K562 (cell line): ENCODE results near the gene OR8S1. TPM values are rescaled to one million over a fixed set of nuclear protein-coding genes. Genes with fewer than 3 reads are reported as not detected.

Experiments used
- ATAC-seq: fragments of 200-7000 bp; cut with Tn5 transposase; 3 replicates; pipeline ENCODE4 v1.9.1; 2020; ENCODE audit warnings: moderate library complexity
- BruUV-seq: library from RNA; stranded (reverse); fragments of 400-500 nt; replicated peaks from 2 replicates; lab custom pipeline; 2021; lab: Mats Ljungman, UMichigan
- CTCF ChIA-PET: fragments of 300-600 bp; formaldehyde crosslinking; extraction: SDS; loops from one replicate; lab custom pipeline; 2021; ENCODE audit warnings: low intra/inter-chr PET ratio; lab: Yijun Ruan, JAX
- POLR2A ChIA-PET: fragments of 300-600, 350-650 bp; sonication (Branson Sonifier 250); formaldehyde crosslinking; extraction: SDS; loops from one replicate; lab custom pipeline; 2021; ENCODE audit warnings: antibody characterized with exemption, inconsistent platforms; lab: Yijun Ruan, JAX
- DNase-seq, 4 experiments: peaks; one replicate each; pipeline versions ENCODE4 v3.0.0 to v3.0.0-alpha.2; 2011 to 2018; ENCODE audit warnings: low spot score in 3 of 4, mixed read lengths in 3 of 4; ENCODE audit errors: extremely low read depth in 1 of 4
- FAIRE-seq: peaks from 2 replicates; lab custom pipeline; 2011; peaks lifted over from hg19 to GRCh38; lab: Jason Lieb, UNC
- H2AFZ ChIP-seq: 2 replicates; pipeline ENCODE4 v1.6.0; 2011; ENCODE audit warnings: low read depth, low read length, control low read depth, inconsistent platforms
- H3K27ac ChIP-seq: fragments of 200-600 bp; 3 replicates; pipeline ENCODE4 v1.8.0; 2011; ENCODE audit warnings: low read depth, mild to moderate bottlenecking, control low read depth, inconsistent platforms, low read length, moderate library complexity, mixed read lengths; ENCODE audit errors: extremely low read depth
- H3K27me3 ChIP-seq, 2 experiments: fragments of 300-600 bp in 1 of 2; 2 replicates in 1 of 2; 3 replicates in 1 of 2; pipeline versions ENCODE4 v1.6.0 to v1.8.0; 2011; ENCODE audit warnings: inconsistent platforms in 2 of 2, low read length in 2 of 2, mild to moderate bottlenecking in 1 of 2, mixed read lengths in 1 of 2, moderate library complexity in 1 of 2; ENCODE audit not compliant: control insufficient read depth in 2 of 2, insufficient read depth in 2 of 2
- H3K36me3 ChIP-seq: fragments of 300-600 bp; 3 replicates; pipeline ENCODE4 v1.8.0; 2011; ENCODE audit warnings: mild to moderate bottlenecking, low read length, inconsistent platforms; ENCODE audit not compliant: control insufficient read depth, insufficient read depth
- H3K4me1 ChIP-seq, 2 experiments: fragments of 200-600 bp in 1 of 2; replicated peaks in 1 of 2; 2 replicates in 1 of 2; 3 replicates in 1 of 2; pipeline versions ENCODE4 v1.5.1 to v1.8.0; 2011; ENCODE audit warnings: inconsistent platforms in 2 of 2, low read length in 2 of 2, mild to moderate bottlenecking in 1 of 2, mixed read lengths in 1 of 2, moderate library complexity in 1 of 2; ENCODE audit not compliant: control insufficient read depth in 2 of 2, insufficient read depth in 2 of 2
- H3K4me2 ChIP-seq: 2 replicates; pipeline ENCODE4 v1.6.1; 2011; ENCODE audit warnings: low read length, control low read depth, inconsistent platforms, mixed read lengths; ENCODE audit not compliant: insufficient read depth
- H3K4me3 ChIP-seq: fragments of 200-600 bp; sonication (generic), shearing (Covaris generic); 2 replicates; pipeline ENCODE4 v1.5.1; 2016; ENCODE audit warnings: control low read depth, inconsistent platforms
- H3K79me2 ChIP-seq: fragments of 200-600 bp; 3 replicates; pipeline ENCODE4 v1.8.0; 2011; ENCODE audit warnings: low read length, inconsistent platforms; ENCODE audit not compliant: control insufficient read depth, insufficient read depth
- H3K9ac ChIP-seq, 2 experiments: 2 replicates each; pipeline versions ENCODE4 v1.6.0 to v1.6.1; 2011; ENCODE audit warnings: low read depth in 2 of 2, low read length in 2 of 2, control low read depth in 1 of 2, inconsistent platforms in 1 of 2, mild to moderate bottlenecking in 1 of 2, mixed read lengths in 1 of 2; ENCODE audit not compliant: insufficient read depth in 1 of 2
- H3K9me1 ChIP-seq: one replicate; pipeline ENCODE4 v1.6.0; 2011; ENCODE audit warnings: inconsistent platforms, mild to moderate bottlenecking, low read length, moderate library complexity; ENCODE audit not compliant: control insufficient read depth, insufficient read depth
- H3K9me3 ChIP-seq: replicated peaks from 2 replicates; pipeline ENCODE4 v1.5.1; 2011; ENCODE audit warnings: low read depth, low read length, inconsistent platforms; ENCODE audit not compliant: control insufficient read depth, insufficient read depth
- H4K20me1 ChIP-seq: replicated peaks from 2 replicates; pipeline ENCODE4 v1.6.1; 2011; ENCODE audit warnings: low read length, inconsistent platforms, mixed read lengths; ENCODE audit not compliant: control insufficient read depth, insufficient read depth
- CCAR2 ChIP-seq: fragments of 200-400 bp; formaldehyde crosslinking; IDR thresholded peaks from 2 replicates; pipeline ENCODE4 v1.6.1; 2017; ENCODE audit warnings: mild to moderate bottlenecking, low read depth, low read length
- ETV6 ChIP-seq, 3 experiments: fragments of 150-350 bp in 1 of 3; sonication (generic) in 1 of 3; formaldehyde crosslinking in 1 of 3; IDR thresholded peaks; 2 replicates each; pipeline versions ENCODE4 v1.6.1 to v1.8.0; 2014 to 2022; ENCODE audit warnings: borderline replicate concordance in 2 of 3, low read depth in 2 of 3, antibody characterized with exemption in 1 of 3, low read length in 1 of 3, mild to moderate bottlenecking in 1 of 3, missing genetic modification reagents in 1 of 3
- KAT7 ChIP-seq: sonication (generic); formaldehyde crosslinking; IDR thresholded peaks from 2 replicates; pipeline ENCODE4 v1.8.0; 2022; ENCODE audit warnings: missing genetic modification reagents, mild to moderate bottlenecking, borderline replicate concordance
- MAFG ChIP-seq: fragments of 450-650 bp; conservative IDR thresholded peaks from 2 replicates; pipeline ENCODE4 v1.6.1; 2016; ENCODE audit warnings: missing genetic modification characterization, missing compliant biosample characterization
- RBM34 ChIP-seq: fragments of 200-400 bp; formaldehyde crosslinking; IDR thresholded peaks from 2 replicates; pipeline ENCODE4 v1.6.1; 2018; ENCODE audit warnings: low read length, borderline replicate concordance; ENCODE audit not compliant: insufficient read depth
- SNIP1 ChIP-seq: fragments of 450-650 bp; IDR thresholded peaks from 2 replicates; pipeline ENCODE4 v1.7.1; 2017; ENCODE audit warnings: low read depth, mild to moderate bottlenecking
- WGBS: fragments of 100-300 bp; shearing (Covaris generic); methylation state at CpG from one replicate; pipeline ENCODE4 v1.1.6; 2016; ENCODE audit warnings: low coverage, mixed read lengths; ENCODE audit not compliant: insufficient coverage; ENCODE audit errors: missing lambda C conversion rate; 5-methylcytosine and 5-hydroxymethylcytosine counted together
- in situ Hi-C: fragments of 300-500 bp; cut with MboI; formaldehyde crosslinking; loops from 4 replicates; pipeline ENCODE4 v1.15.0; 2018; ENCODE audit warnings: inconsistent platforms, mixed read lengths
- intact Hi-C: fragments of 100-400 bp; cut with micrococcal nuclease; formaldehyde crosslinking; loops from 2 replicates; pipeline ENCODE4 v1.14.2; 2022
- polyA plus RNA-seq, 8 experiments: library from polyadenylated mRNA; depleted of rRNA in 4 of 8; stranded (reverse) in 5 of 8; unstranded in 3 of 8; fragments of >200 nt; fragmentation: Nextera tagmentation in 2 of 8; fragmentation: Illumina TruSeq in 1 of 8; extraction: Ambion mirVana in 2 of 8; extraction: Trizol in 1 of 8; gene quantifications; 2 replicates each; pipeline versions ENCODE4 v1.2.1 to v1.2.3, GENCODE V29; 2011 to 2014; ENCODE audit warnings: inconsistent platforms in 1 of 8, missing spikeins in 1 of 8
- total RNA-seq, 7 experiments: library from RNA; depleted of rRNA in 6 of 7; stranded (reverse); fragments of >200 nt in 6 of 7; fragmentation: Illumina TruSeq in 2 of 7; extraction: Trizol in 2 of 7; gene quantifications; 2 replicates each; pipeline versions ENCODE4 v1.2.1 to v1.2.3, GENCODE V29; 2011 to 2021; ENCODE audit warnings: low replicate concordance in 1 of 7

The OR8S1 gene
- total and polyA plus RNA-seq, 9 of the 15 experiments (the other 6 are each of a cell fraction or from before 2014, with no cell fraction given) = not detected

DNA sequence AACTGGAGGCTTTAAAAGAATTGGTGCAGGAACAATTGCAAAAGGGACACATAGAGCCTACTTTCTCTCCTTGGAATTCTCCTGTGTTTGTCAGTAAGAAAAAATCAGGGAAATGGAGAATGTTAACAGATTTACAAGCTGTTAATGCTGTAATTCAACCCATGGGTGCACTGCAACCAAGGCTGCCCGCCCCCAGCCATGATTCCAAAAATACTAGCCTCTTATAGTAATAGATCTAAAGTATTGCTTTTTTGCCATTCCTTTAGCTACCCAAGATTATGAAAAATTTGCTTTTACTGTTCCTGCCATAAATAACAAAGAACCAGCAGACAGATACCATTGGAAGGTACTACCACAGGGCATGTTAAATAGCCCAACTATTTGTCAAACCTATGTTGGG is 15.3 kb upstream of the OR8S1 start:
- Histone ChIP-seq H3K79me2 (no peaks in the 10 kb centered on the region), H3K9ac (no peak overlapping the region), H2AFZ (no peak overlapping the region), H3K4me2 (no peak overlapping the region), H4K20me1 (no peaks in the 10 kb centered on the region), H3K27me3 (peaks cover 0 to 2% of the 10 kb centered on the region in 2 experiments; a peak in 1 of 5 replicates), H3K36me3 (no peaks in the 10 kb centered on the region), H3K4me1 (no peaks in the 10 kb centered on the region), H3K9me3 (no peaks in the 10 kb centered on the region), H3K9me1 (no peaks in the 10 kb centered on the region), H3K27ac (no peak overlapping the region), H3K4me3 (no peak overlapping the region)
- no peak for FAIRE-seq
- no peak for ATAC-seq
- intact Hi-C loops (no loop called here), in situ Hi-C loops (no loop called here)
- WGBS = 0% methylated on average over 1 of the region's 1 CpG
- ChIA-PET CTCF (no interaction called here), POLR2A (no interaction called here)
- DNase-seq = no peak
- TF ChIP-seq SNIP1 (no peak), RBM34 (no peak), ETV6 (IDR thresholded peaks at IDR 0.05; ENCODE audit: borderline replicate concordance in 1 of 2, low read depth in 2 of 2, low read length in 1 of 2) (no peak), ETV6 (CRISPR knock-in tag; IDR thresholded peaks at IDR 0.05; ENCODE audit: borderline replicate concordance) (no peak), CCAR2 (no peak), MAFG (tag) (no peak), KAT7 (CRISPR knock-in tag) (no peak)
- no TSS peak for BruUV-seq
